Keratinocyte (primary cell): Measurements from ENCODE around the gene PTGES. TPM values are rescaled to one million over a fixed set of nuclear protein-coding genes. Genes with fewer than 3 reads are reported as not detected.

ENCODE experiments used
- DNase-seq: peaks from one replicate; pipeline ENCODE4 v3.0.0-alpha.2; 2011; ENCODE audit warnings: low read depth, missing footprints, low spot score
- FAIRE-seq: peaks from 2 replicates; lab custom pipeline; 2011; peaks lifted over from hg19 to GRCh38; lab: Jason Lieb, UNC
- H2AFZ ChIP-seq: 2 replicates; pipeline ENCODE4 v1.6.0; 2012; ENCODE audit warnings: low read length, control low read depth, inconsistent platforms; ENCODE audit not compliant: control insufficient read depth
- H3K27ac ChIP-seq: 2 replicates; pipeline ENCODE4 v1.5.1; 2011; ENCODE audit warnings: low read length; ENCODE audit not compliant: control insufficient read depth, insufficient read depth
- H3K27me3 ChIP-seq: 3 replicates; pipeline ENCODE4 v1.6.0; 2011; ENCODE audit warnings: low read length; ENCODE audit not compliant: control insufficient read depth, insufficient read depth; ENCODE audit errors: extremely low read depth
- H3K36me3 ChIP-seq, 2 experiments: 2 replicates in 1 of 2; 3 replicates in 1 of 2; pipeline ENCODE4 v1.5.1; 2011; ENCODE audit warnings: low read length in 2 of 2, mild to moderate bottlenecking in 1 of 2; ENCODE audit not compliant: control insufficient read depth in 2 of 2, insufficient read depth in 2 of 2; ENCODE audit errors: extremely low read depth in 1 of 2
- H3K4me1 ChIP-seq: 3 replicates; pipeline ENCODE4 v1.5.1; 2011; ENCODE audit warnings: low read length; ENCODE audit not compliant: control insufficient read depth, insufficient read depth; ENCODE audit errors: extremely low read depth
- H3K4me2 ChIP-seq: 3 replicates; pipeline ENCODE4 v1.6.0; 2011; ENCODE audit warnings: low read depth, low read length; ENCODE audit not compliant: control insufficient read depth, insufficient read depth; ENCODE audit errors: extremely low read depth
- H3K4me3 ChIP-seq, 3 experiments: fragments of 200-600 bp in 1 of 3; sonication (generic) in 1 of 3; 2 replicates in 2 of 3; 3 replicates in 1 of 3; pipeline ENCODE4 v1.5.1; 2011 to 2016; ENCODE audit warnings: low read length in 3 of 3, mild to moderate bottlenecking in 3 of 3, control low read depth in 2 of 3, inconsistent platforms in 1 of 3, low read depth in 1 of 3, mixed read lengths in 1 of 3, mixed run types in 1 of 3, moderate library complexity in 1 of 3; ENCODE audit not compliant: control insufficient read depth in 2 of 3, insufficient read depth in 2 of 3; ENCODE audit errors: extremely low read depth in 1 of 3
- H3K79me2 ChIP-seq: 2 replicates; pipeline ENCODE4 v1.6.0; 2012; ENCODE audit warnings: low read length; ENCODE audit not compliant: control insufficient read depth, insufficient read depth
- H3K9ac ChIP-seq: 3 replicates; pipeline ENCODE4 v1.6.0; 2011; ENCODE audit warnings: low read length; ENCODE audit not compliant: control insufficient read depth, insufficient read depth; ENCODE audit errors: extremely low read depth
- H3K9me1 ChIP-seq: 3 replicates; pipeline ENCODE4 v1.6.0; 2011; ENCODE audit warnings: low read length; ENCODE audit not compliant: control insufficient read depth, insufficient read depth; ENCODE audit errors: extremely low read depth
- H3K9me3 ChIP-seq: 2 replicates; pipeline ENCODE4 v1.5.1; 2012; ENCODE audit warnings: low read depth, low read length; ENCODE audit not compliant: control insufficient read depth
- H4K20me1 ChIP-seq: 3 replicates; pipeline ENCODE4 v1.6.0; 2011; ENCODE audit warnings: low read length; ENCODE audit not compliant: control insufficient read depth, insufficient read depth; ENCODE audit errors: extremely low read depth
- CTCF ChIP-seq, 3 experiments: IDR thresholded peaks in 1 of 3; conservative IDR thresholded peaks in 1 of 3; optimal IDR thresholded peaks in 1 of 3; 2 replicates in 2 of 3; 3 replicates in 1 of 3; pipeline versions ENCODE3 to v1.5.1; 2011; ENCODE audit warnings: low read length in 3 of 3, mild to moderate bottlenecking in 3 of 3, moderate library complexity in 2 of 3, control low read depth in 1 of 3, inconsistent platforms in 1 of 3; ENCODE audit not compliant: insufficient read depth in 2 of 3; ENCODE audit errors: extremely low read depth in 1 of 3
- EZH2 ChIP-seq: IDR thresholded peaks from one replicate; pipeline ENCODE4 v1.6.1; 2012; ENCODE audit warnings: inconsistent platforms, mild to moderate bottlenecking, low read length, moderate library complexity
- dilution Hi-C: fragments of 300-500 bp; cut with MboI; formaldehyde crosslinking; loops from one replicate; pipeline ENCODE4 v1.7.0; 2020; ENCODE audit warnings: low sequenced_read_pairs; ENCODE audit not compliant: extremely low pct_ligation_motif_present
- polyA plus RNA-seq, 5 experiments: library from polyadenylated mRNA; depleted of rRNA in 3 of 5; stranded (reverse) in 3 of 5; stranded (forward) in 1 of 5; unstranded in 1 of 5; fragments of >200 nt; gene quantifications; 1 replicate in 1 of 5; 2 replicates in 3 of 5; 3 replicates in 1 of 5; pipeline versions ENCODE4 v1.2.1 to v1.2.3, GENCODE V29; 2011 to 2012; ENCODE audit warnings: missing spikeins in 2 of 5, low read depth in 1 of 5, low replicate concordance in 1 of 5

Gene PTGES
- polyA plus RNA-seq, 1 donor (not counting 4 experiments of a cell fraction or from before 2014, with no cell fraction given) = 19.7 TPM

- Histone ChIP-seq H3K4me1 (peaks cover 19% of the 10 kb centered on the region), H2AFZ (no peak overlapping the region), H3K27ac (no peak overlapping the region), H3K4me2 (no peak overlapping the region), H3K79me2 (no peaks in the 10 kb centered on the region), H3K9me3 (no peaks in the 10 kb centered on the region), H3K36me3 (no peaks in the 10 kb centered on the region), H4K20me1 (no peaks in the 10 kb centered on the region), H3K4me3 (no peak overlapping the region), H3K27me3 (no peaks in the 10 kb centered on the region), H3K9me1 (no peaks in the 10 kb centered on the region), H3K9ac (no peak overlapping the region)
- dilution Hi-C loops = no loop called here
- TF ChIP-seq CTCF (optimal IDR thresholded peaks at IDR 0.05 in 1 of 3, IDR thresholded peaks at IDR 0.05 in 1 of 3, conservative IDR thresholded peaks at IDR 0.05 in 1 of 3; ENCODE audit: extremely low read depth in 1 of 3, insufficient read depth in 2 of 3, low read length in 3 of 3) = no peak
- TF ChIP-seq EZH2 = no peak
- FAIRE-seq = no peak
- DNase-seq = no peak
Measured at GRCh38 chr9:129781131-129781530, 28.3 kb upstream of the PTGES start.

GRCh38 chr9:129779560-129780190 lies 26.8 kb upstream of the PTGES start:
- Histone ChIP-seq H3K9me3 (no peaks in the 10 kb centered on the region), H3K79me2 (no peaks in the 10 kb centered on the region), H2AFZ (no peak overlapping the region), H3K9me1 (no peaks in the 10 kb centered on the region), H3K27me3 (peaks cover 7% of the 10 kb centered on the region), H3K36me3 (no peaks in the 10 kb centered on the region), H4K20me1 (no peaks in the 10 kb centered on the region), H3K27ac (no peak overlapping the region), H3K9ac (no peak overlapping the region), H3K4me1 (peaks cover 19% of the 10 kb centered on the region), H3K4me3 (no peak overlapping the region), H3K4me2 (no peak overlapping the region)
- dilution Hi-C loops = no loop called here
- DNase-seq (no peak), FAIRE-seq (no peak)
- no peak for TF ChIP-seq EZH2
- no peak for TF ChIP-seq CTCF (optimal IDR thresholded peaks at IDR 0.05 in 1 of 3, IDR thresholded peaks at IDR 0.05 in 1 of 3, conservative IDR thresholded peaks at IDR 0.05 in 1 of 3; ENCODE audit: extremely low read depth in 1 of 3, insufficient read depth in 2 of 3, low read length in 3 of 3)
